ENCODE measurements around the gene TMEM266. TPM values are rescaled to one million over a fixed set of nuclear protein-coding genes. Genes with fewer than 3 reads are reported as not detected.

The TMEM266 gene
- total RNA-seq, 1 donor from 2014 or later = 0.21 TPM

DNA sequence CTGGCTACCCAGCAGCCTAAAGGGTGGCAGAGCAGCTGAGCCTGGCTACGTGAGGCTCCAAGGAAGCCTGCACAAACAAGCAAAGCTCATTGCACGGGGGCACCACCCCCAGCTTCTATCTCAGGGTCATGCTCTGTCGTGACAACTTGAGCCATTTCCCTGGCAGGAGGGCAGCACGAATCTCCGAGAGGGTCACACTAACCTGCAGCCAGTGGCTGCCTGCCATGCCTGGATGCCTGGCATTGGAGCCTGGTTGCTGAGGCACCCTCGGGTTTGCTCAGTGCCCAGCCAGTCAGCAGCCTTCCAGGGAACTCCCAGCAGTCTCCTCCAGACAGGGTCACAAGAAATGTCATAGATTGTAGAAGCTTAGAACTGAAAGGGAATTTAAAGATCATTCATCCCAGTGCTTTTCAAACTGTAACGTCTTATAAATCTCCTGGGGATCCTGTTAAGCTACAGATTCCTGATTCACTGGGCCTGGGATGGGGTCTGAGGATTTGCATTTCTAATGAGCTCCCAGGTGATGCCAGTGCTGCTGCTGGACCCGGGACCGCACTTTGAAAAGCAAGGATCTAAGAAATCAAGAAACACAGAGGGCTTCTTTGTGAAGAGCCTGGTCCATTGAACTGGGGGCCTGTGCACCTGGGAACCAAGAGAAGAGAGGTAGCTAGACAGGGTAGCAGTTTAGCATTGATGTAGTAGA, 48.4 kb downstream of the TMEM266 start:
- H3K4me3 ChIP-seq (ENCODE audit: low read depth, low read length) = no peak overlapping the region
- no peak for DNase-seq (ENCODE audit: low read depth)
- H3K27me3 ChIP-seq (ENCODE audit: control insufficient read depth, insufficient read depth, low read length) = no peaks in the 10 kb centered on the region
- TF ChIP-seq, protein P1, sequence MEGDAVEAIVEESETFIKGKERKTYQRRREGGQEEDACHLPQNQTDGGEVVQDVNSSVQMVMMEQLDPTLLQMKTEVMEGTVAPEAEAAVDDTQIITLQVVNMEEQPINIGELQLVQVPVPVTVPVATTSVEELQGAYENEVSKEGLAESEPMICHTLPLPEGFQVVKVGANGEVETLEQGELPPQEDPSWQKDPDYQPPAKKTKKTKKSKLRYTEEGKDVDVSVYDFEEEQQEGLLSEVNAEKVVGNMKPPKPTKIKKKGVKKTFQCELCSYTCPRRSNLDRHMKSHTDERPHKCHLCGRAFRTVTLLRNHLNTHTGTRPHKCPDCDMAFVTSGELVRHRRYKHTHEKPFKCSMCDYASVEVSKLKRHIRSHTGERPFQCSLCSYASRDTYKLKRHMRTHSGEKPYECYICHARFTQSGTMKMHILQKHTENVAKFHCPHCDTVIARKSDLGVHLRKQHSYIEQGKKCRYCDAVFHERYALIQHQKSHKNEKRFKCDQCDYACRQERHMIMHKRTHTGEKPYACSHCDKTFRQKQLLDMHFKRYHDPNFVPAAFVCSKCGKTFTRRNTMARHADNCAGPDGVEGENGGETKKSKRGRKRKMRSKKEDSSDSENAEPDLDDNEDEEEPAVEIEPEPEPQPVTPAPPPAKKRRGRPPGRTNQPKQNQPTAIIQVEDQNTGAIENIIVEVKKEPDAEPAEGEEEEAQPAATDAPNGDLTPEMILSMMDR (IDR thresholded peaks at IDR 0.05; ENCODE audit: insufficient read depth, low read length, poor library complexity, severe bottlenecking) = no peak
- no peaks in the 10 kb centered on the region for H3K36me3 ChIP-seq (ENCODE audit: control insufficient read depth, insufficient read depth, low read length)

- TF ChIP-seq, protein P1 (IDR thresholded peaks at IDR 0.05; ENCODE audit: insufficient read depth, low read length, poor library complexity, severe bottlenecking) = no peak
- H3K4me3 ChIP-seq (ENCODE audit: low read depth, low read length) = no peak overlapping the region
- H3K27me3 ChIP-seq (ENCODE audit: control insufficient read depth, insufficient read depth, low read length) = no peaks in the 10 kb centered on the region
- DNase-seq (ENCODE audit: low read depth) = no peak
- no peaks in the 10 kb centered on the region for H3K36me3 ChIP-seq (ENCODE audit: control insufficient read depth, insufficient read depth, low read length)
Measured at GRCh38 chr15:76109046-76109445, 49.3 kb downstream of the TMEM266 start.

DNA sequence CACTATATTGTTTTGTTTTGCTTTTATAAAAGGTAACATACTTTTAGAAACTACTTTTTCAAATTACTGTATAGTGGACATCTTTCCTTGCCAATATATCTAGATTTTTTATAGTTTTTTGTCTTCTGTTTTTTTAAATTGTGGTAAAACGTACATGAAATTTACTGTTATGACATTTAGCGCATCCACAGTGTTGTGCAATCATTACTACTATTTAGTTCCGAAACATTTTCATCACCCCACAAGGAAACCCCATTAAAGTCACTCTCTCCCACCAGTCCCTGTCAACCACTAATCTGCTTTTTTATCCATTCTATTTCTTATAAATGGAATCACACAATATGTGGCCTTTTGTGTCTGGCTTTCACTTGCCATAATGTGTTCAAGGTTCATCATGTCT, 54.8 kb downstream of the TMEM266 start:
- Histone ChIP-seq H3K4me3 (ENCODE audit: low read depth, low read length) (no peak overlapping the region), H3K27me3 (ENCODE audit: control insufficient read depth, insufficient read depth, low read length) (peaks cover 2% of the 10 kb centered on the region), H3K36me3 (ENCODE audit: control insufficient read depth, insufficient read depth, low read length) (no peaks in the 10 kb centered on the region)
- DNase-seq (ENCODE audit: low read depth) = no peak
- TF ChIP-seq, protein P1 (IDR thresholded peaks at IDR 0.05; ENCODE audit: insufficient read depth, low read length, poor library complexity, severe bottlenecking) = no peak

- TF ChIP-seq, protein P1 (IDR thresholded peaks at IDR 0.05; ENCODE audit: insufficient read depth, low read length, poor library complexity, severe bottlenecking) = no peak
- Histone ChIP-seq H3K4me3 (ENCODE audit: low read depth, low read length) (no peak overlapping the region), H3K27me3 (ENCODE audit: control insufficient read depth, insufficient read depth, low read length) (peaks cover 2% of the 10 kb centered on the region), H3K36me3 (ENCODE audit: control insufficient read depth, insufficient read depth, low read length) (no peaks in the 10 kb centered on the region)
- no peak for DNase-seq (ENCODE audit: low read depth)
Measured at GRCh38 chr15:76116138-76116885, 56.5 kb downstream of the TMEM266 start.

DNA sequence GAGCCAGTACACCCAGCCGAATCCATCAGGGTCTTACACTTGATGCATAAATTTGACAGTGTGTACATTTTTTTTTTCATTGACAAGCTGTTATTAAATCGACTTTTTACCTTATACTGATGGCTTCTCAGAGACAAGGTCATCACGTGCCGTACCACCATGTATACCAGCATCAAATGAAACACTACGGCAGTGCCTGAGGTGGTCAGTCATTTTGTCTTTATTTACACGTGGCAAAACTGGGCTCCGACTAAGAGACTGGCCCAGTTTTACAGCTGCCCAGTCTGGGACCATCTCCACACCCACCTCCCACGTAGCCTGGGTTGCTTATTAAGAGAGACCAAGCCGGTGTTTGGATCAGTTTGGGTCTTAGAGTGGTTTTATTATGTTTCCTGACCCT, 57.4 kb downstream of the TMEM266 start:
- DNase-seq (ENCODE audit: low read depth) = no peak
- TF ChIP-seq, protein P1 (IDR thresholded peaks at IDR 0.05; ENCODE audit: insufficient read depth, low read length, poor library complexity, severe bottlenecking) = no peak

More for the DNA sequence above, 57.4 kb downstream of the TMEM266 start:
- Histone ChIP-seq H3K27me3 (ENCODE audit: control insufficient read depth, insufficient read depth, low read length) (peaks cover 2% of the 10 kb centered on the region), H3K36me3 (ENCODE audit: control insufficient read depth, insufficient read depth, low read length) (no peaks in the 10 kb centered on the region), H3K4me3 (ENCODE audit: low read depth, low read length) (no peak overlapping the region)
